HepG2 (cell line): ENCODE data around the gene C6orf62. TPM values are rescaled to one million over a fixed set of nuclear protein-coding genes. Genes with fewer than 3 reads are reported as not detected.

Experiments used
- ATF6 ChIP-seq: sonication (generic); formaldehyde crosslinking; conservative IDR thresholded peaks from 2 replicates; pipeline ENCODE4 v1.4.0; 2020; ENCODE audit warnings: missing genetic modification reagents
- KLF13 ChIP-seq: sonication (generic); formaldehyde crosslinking; IDR thresholded peaks from 2 replicates; pipeline ENCODE4 v1.4.0; 2020; ENCODE audit warnings: mild to moderate bottlenecking, missing genetic modification reagents
- PITX1 ChIP-seq: sonication (generic); formaldehyde crosslinking; IDR thresholded peaks from 2 replicates; pipeline ENCODE4 v1.5.1; 2020; ENCODE audit warnings: mild to moderate bottlenecking, missing genetic modification reagents
- RERE ChIP-seq: IDR thresholded peaks from 2 replicates; pipeline ENCODE4 v1.6.1; 2016; ENCODE audit warnings: low read depth, missing genetic modification reagents, missing compliant biosample characterization
- ZNF335 ChIP-seq: sonication (generic); formaldehyde crosslinking; IDR thresholded peaks from 2 replicates; pipeline ENCODE4 v1.4.0; 2020; ENCODE audit warnings: missing genetic modification reagents
- ZNF552 ChIP-seq: sonication (generic); formaldehyde crosslinking; IDR thresholded peaks from 2 replicates; pipeline ENCODE4 v1.9.0; 2022; ENCODE audit warnings: missing genetic modification reagents, mild to moderate bottlenecking, borderline replicate concordance
- ZNF790 ChIP-seq: sonication (generic); formaldehyde crosslinking; IDR thresholded peaks from 2 replicates; pipeline ENCODE4 v1.8.0; 2022; ENCODE audit warnings: missing genetic modification reagents, mild to moderate bottlenecking, borderline replicate concordance
- polyA plus RNA-seq, 8 experiments: library from polyadenylated mRNA; depleted of rRNA in 3 of 8; stranded (reverse) in 7 of 8; unstranded in 1 of 8; fragments of >200 nt; fragmentation: Illumina TruSeq in 4 of 8; extraction: Trizol in 4 of 8; gene quantifications; 2 replicates each; pipeline versions ENCODE4 v1.2.1 to v1.2.3, GENCODE V29; 2011 to 2016; ENCODE audit warnings: low read depth in 4 of 8, missing spikeins in 1 of 8, mixed read lengths in 1 of 8; ENCODE audit not compliant: insufficient read depth in 1 of 8
- total RNA-seq, 5 experiments: library from RNA; depleted of rRNA; stranded (reverse); fragments of >200 nt; fragmentation: Illumina TruSeq; extraction: Trizol; gene quantifications; 2 replicates each; pipeline ENCODE4 v1.2.3, GENCODE V29; 2016; ENCODE audit warnings: low read depth in 1 of 5
- TF ChIP-seq, protein P1 (sequence below): sonication (generic); formaldehyde crosslinking; IDR thresholded peaks from 2 replicates; pipeline ENCODE4 v1.9.0; 2021; ENCODE audit warnings: mild to moderate bottlenecking, missing genetic modification reagents
- TF ChIP-seq, protein P2 (sequence below): sonication (generic); formaldehyde crosslinking; IDR thresholded peaks from 2 replicates; pipeline ENCODE4 v1.5.1; 2020; ENCODE audit warnings: missing genetic modification reagents, mild to moderate bottlenecking, borderline replicate concordance

The C6orf62 gene
- total and polyA plus RNA-seq, 2 of the 13 experiments (the other 11 are each of a cell fraction or from before 2014, with no cell fraction given) = 54.8 to 90.4 TPM

DNA sequence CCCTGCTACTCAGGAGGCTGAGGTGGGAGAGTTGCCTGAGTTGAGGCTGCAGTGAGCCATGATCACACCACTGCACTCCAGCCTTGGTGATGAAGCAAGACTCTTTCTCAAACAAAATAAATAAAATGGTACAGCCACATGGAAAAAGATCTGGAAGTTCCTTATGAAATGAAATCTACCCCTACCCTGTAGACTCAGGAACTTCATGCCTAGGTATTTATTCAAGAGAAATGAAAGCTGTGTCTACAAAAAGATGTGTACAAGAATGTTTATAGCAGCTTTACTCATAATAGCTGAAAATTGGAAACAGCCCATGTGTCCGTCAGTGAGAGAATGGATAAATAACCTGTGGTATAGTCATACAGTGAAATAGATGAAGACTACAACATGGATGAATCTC is 15.2 kb upstream of the C6orf62 start (continued):
- TF ChIP-seq ZNF790 (CRISPR knock-in tag) = no peak
- TF ChIP-seq ATF6 (CRISPR knock-in tag) = no peak
- TF ChIP-seq, protein P1, sequence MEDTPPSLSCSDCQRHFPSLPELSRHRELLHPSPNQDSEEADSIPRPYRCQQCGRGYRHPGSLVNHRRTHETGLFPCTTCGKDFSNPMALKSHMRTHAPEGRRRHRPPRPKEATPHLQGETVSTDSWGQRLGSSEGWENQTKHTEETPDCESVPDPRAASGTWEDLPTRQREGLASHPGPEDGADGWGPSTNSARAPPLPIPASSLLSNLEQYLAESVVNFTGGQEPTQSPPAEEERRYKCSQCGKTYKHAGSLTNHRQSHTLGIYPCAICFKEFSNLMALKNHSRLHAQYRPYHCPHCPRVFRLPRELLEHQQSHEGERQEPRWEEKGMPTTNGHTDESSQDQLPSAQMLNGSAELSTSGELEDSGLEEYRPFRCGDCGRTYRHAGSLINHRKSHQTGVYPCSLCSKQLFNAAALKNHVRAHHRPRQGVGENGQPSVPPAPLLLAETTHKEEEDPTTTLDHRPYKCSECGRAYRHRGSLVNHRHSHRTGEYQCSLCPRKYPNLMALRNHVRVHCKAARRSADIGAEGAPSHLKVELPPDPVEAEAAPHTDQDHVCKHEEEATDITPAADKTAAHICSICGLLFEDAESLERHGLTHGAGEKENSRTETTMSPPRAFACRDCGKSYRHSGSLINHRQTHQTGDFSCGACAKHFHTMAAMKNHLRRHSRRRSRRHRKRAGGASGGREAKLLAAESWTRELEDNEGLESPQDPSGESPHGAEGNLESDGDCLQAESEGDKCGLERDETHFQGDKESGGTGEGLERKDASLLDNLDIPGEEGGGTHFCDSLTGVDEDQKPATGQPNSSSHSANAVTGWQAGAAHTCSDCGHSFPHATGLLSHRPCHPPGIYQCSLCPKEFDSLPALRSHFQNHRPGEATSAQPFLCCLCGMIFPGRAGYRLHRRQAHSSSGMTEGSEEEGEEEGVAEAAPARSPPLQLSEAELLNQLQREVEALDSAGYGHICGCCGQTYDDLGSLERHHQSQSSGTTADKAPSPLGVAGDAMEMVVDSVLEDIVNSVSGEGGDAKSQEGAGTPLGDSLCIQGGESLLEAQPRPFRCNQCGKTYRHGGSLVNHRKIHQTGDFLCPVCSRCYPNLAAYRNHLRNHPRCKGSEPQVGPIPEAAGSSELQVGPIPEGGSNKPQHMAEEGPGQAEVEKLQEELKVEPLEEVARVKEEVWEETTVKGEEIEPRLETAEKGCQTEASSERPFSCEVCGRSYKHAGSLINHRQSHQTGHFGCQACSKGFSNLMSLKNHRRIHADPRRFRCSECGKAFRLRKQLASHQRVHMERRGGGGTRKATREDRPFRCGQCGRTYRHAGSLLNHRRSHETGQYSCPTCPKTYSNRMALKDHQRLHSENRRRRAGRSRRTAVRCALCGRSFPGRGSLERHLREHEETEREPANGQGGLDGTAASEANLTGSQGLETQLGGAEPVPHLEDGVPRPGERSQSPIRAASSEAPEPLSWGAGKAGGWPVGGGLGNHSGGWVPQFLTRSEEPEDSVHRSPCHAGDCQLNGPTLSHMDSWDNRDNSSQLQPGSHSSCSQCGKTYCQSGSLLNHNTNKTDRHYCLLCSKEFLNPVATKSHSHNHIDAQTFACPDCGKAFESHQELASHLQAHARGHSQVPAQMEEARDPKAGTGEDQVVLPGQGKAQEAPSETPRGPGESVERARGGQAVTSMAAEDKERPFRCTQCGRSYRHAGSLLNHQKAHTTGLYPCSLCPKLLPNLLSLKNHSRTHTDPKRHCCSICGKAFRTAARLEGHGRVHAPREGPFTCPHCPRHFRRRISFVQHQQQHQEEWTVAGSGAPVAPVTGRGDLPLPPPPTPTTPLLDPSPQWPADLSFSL = no peak
- no peak for TF ChIP-seq PITX1
- no peak for TF ChIP-seq KLF13
- no peak for TF ChIP-seq ZNF335 (CRISPR knock-in tag)
- TF ChIP-seq, protein P2, sequence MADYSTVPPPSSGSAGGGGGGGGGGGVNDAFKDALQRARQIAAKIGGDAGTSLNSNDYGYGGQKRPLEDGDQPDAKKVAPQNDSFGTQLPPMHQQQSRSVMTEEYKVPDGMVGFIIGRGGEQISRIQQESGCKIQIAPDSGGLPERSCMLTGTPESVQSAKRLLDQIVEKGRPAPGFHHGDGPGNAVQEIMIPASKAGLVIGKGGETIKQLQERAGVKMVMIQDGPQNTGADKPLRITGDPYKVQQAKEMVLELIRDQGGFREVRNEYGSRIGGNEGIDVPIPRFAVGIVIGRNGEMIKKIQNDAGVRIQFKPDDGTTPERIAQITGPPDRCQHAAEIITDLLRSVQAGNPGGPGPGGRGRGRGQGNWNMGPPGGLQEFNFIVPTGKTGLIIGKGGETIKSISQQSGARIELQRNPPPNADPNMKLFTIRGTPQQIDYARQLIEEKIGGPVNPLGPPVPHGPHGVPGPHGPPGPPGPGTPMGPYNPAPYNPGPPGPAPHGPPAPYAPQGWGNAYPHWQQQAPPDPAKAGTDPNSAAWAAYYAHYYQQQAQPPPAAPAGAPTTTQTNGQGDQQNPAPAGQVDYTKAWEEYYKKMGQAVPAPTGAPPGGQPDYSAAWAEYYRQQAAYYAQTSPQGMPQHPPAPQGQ (CRISPR knock-in tag) = no peak
- no peak for TF ChIP-seq RERE (CRISPR knock-in tag)
- no peak for TF ChIP-seq ZNF552 (CRISPR knock-in tag)
